HepG2 (cell line): ENCODE results near the gene CTU2. TPM values are rescaled to one million over a fixed set of nuclear protein-coding genes. Genes with fewer than 3 reads are reported as not detected.

Experiments
- CAMTA2 ChIP-seq: sonication (generic); formaldehyde crosslinking; IDR thresholded peaks from 2 replicates; pipeline ENCODE4 v1.4.0; 2020; ENCODE audit warnings: mild to moderate bottlenecking, missing genetic modification reagents, borderline replicate concordance
- CSRNP2 ChIP-seq: sonication (generic); formaldehyde crosslinking; conservative IDR thresholded peaks from 2 replicates; pipeline ENCODE4 v1.8.0; 2022; ENCODE audit warnings: low read depth, missing genetic modification reagents
- ELF3 ChIP-seq: IDR thresholded peaks from 2 replicates; pipeline ENCODE4 v1.6.1; 2016; ENCODE audit warnings: missing genetic modification reagents, missing compliant biosample characterization
- ELF4 ChIP-seq: sonication (generic); formaldehyde crosslinking; IDR thresholded peaks from 2 replicates; pipeline ENCODE4 v1.5.0; 2020; ENCODE audit warnings: missing genetic modification reagents, mild to moderate bottlenecking, moderate library complexity, borderline replicate concordance
- EZH2 ChIP-seq: conservative IDR thresholded peaks from 2 replicates; pipeline ENCODE4 v1.6.1; 2012; ENCODE audit warnings: mild to moderate bottlenecking, low read depth, low read length, moderate library complexity
- FOXJ3 ChIP-seq: sonication (generic); formaldehyde crosslinking; IDR thresholded peaks from 2 replicates; pipeline ENCODE4 v1.4.0; 2020; ENCODE audit warnings: missing genetic modification reagents, mild to moderate bottlenecking, borderline replicate concordance
- GABPB1 ChIP-seq: IDR thresholded peaks from 2 replicates; pipeline ENCODE4 v1.6.1; 2016; ENCODE audit warnings: mild to moderate bottlenecking, missing genetic modification reagents, moderate library complexity, missing compliant biosample characterization
- IRF9 ChIP-seq: sonication (generic); formaldehyde crosslinking; IDR thresholded peaks from 2 replicates; pipeline ENCODE4 v1.8.0; 2022; ENCODE audit warnings: missing genetic modification reagents, mild to moderate bottlenecking, borderline replicate concordance
- NFIC ChIP-seq: IDR thresholded peaks from 2 replicates; pipeline ENCODE4 v1.6.1; 2012; ENCODE audit warnings: mild to moderate bottlenecking, low read length, inconsistent platforms
- RNF2 ChIP-seq: fragments of 450-650 bp; conservative IDR thresholded peaks from 2 replicates; pipeline ENCODE4 v1.6.1; 2016; ENCODE audit warnings: low read depth
- SAFB2 ChIP-seq: sonication (generic); formaldehyde crosslinking; IDR thresholded peaks from 2 replicates; pipeline ENCODE4 v1.5.1; 2020; ENCODE audit warnings: missing genetic modification reagents, low read depth, mild to moderate bottlenecking, borderline replicate concordance
- SALL2 ChIP-seq: sonication (generic); formaldehyde crosslinking; IDR thresholded peaks from 2 replicates; pipeline ENCODE4 v1.8.1; 2023; ENCODE audit warnings: mild to moderate bottlenecking, missing genetic modification reagents, inconsistent platforms
- SAP130 ChIP-seq: IDR thresholded peaks from 2 replicates; pipeline ENCODE4 v1.6.1; 2016; ENCODE audit warnings: low read depth
- SNAPC5 ChIP-seq: sonication (generic); formaldehyde crosslinking; IDR thresholded peaks from 2 replicates; pipeline ENCODE4 v1.8.1; 2023; ENCODE audit warnings: mild to moderate bottlenecking, missing genetic modification reagents, borderline replicate concordance
- SRY ChIP-seq: sonication (generic); formaldehyde crosslinking; IDR thresholded peaks from 2 replicates; pipeline ENCODE4 v1.8.0; 2022; ENCODE audit warnings: mild to moderate bottlenecking, missing genetic modification reagents
- ZBTB38 ChIP-seq: sonication (generic); formaldehyde crosslinking; IDR thresholded peaks from 2 replicates; pipeline ENCODE4 v1.5.1; 2020; ENCODE audit warnings: mild to moderate bottlenecking, missing genetic modification reagents
- ZC3H4 ChIP-seq: sonication (generic); formaldehyde crosslinking; IDR thresholded peaks from 2 replicates; pipeline ENCODE4 v1.4.0; 2020; ENCODE audit warnings: missing genetic modification reagents, borderline replicate concordance
- ZNF512B ChIP-seq: sonication (generic); formaldehyde crosslinking; IDR thresholded peaks from 2 replicates; pipeline ENCODE4 v1.5.1; 2020; ENCODE audit warnings: missing genetic modification reagents, mild to moderate bottlenecking, borderline replicate concordance
- ZNF549 ChIP-seq: sonication (generic); formaldehyde crosslinking; IDR thresholded peaks from 2 replicates; pipeline ENCODE4 v1.5.0; 2020; ENCODE audit warnings: missing genetic modification reagents
- ZNF589 ChIP-seq: sonication (generic); formaldehyde crosslinking; conservative IDR thresholded peaks from 2 replicates; pipeline ENCODE4 v1.8.0; 2022; ENCODE audit warnings: mild to moderate bottlenecking, moderate library complexity, missing genetic modification reagents
- ZSCAN21 ChIP-seq: sonication (generic); formaldehyde crosslinking; IDR thresholded peaks from 2 replicates; pipeline ENCODE4 v1.8.0; 2022; ENCODE audit warnings: mild to moderate bottlenecking, missing genetic modification reagents, moderate library complexity, borderline replicate concordance
- ZSCAN30 ChIP-seq: sonication (generic); formaldehyde crosslinking; IDR thresholded peaks from 2 replicates; pipeline ENCODE4 v1.5.0; 2020; ENCODE audit warnings: mild to moderate bottlenecking, missing genetic modification reagents
- polyA plus RNA-seq, 8 experiments: library from polyadenylated mRNA; depleted of rRNA in 3 of 8; stranded (reverse) in 7 of 8; unstranded in 1 of 8; fragments of >200 nt; fragmentation: Illumina TruSeq in 4 of 8; extraction: Trizol in 4 of 8; gene quantifications; 2 replicates each; pipeline versions ENCODE4 v1.2.1 to v1.2.3, GENCODE V29; 2011 to 2016; ENCODE audit warnings: low read depth in 4 of 8, missing spikeins in 1 of 8, mixed read lengths in 1 of 8; ENCODE audit not compliant: insufficient read depth in 1 of 8
- total RNA-seq, 5 experiments: library from RNA; depleted of rRNA; stranded (reverse); fragments of >200 nt; fragmentation: Illumina TruSeq; extraction: Trizol; gene quantifications; 2 replicates each; pipeline ENCODE4 v1.2.3, GENCODE V29; 2016; ENCODE audit warnings: low read depth in 1 of 5

CTU2 gene
- total and polyA plus RNA-seq, 2 of the 13 experiments (the other 11 are each of a cell fraction or from before 2014, with no cell fraction given): 13.3 to 21.9 TPM

GRCh38 chr16:88700636-88701482 lies 5.4 kb upstream of the CTU2 start (continued):
- TF ChIP-seq NFIC (no peak), ELF4 (CRISPR knock-in tag) (peak; percentile 79; the same call in 1 of the 2 replicates), ZSCAN30 (CRISPR knock-in tag) (no peak), SAFB2 (CRISPR knock-in tag) (peak; percentile 82; the same call in 1 of the 2 replicates), GABPB1 (CRISPR knock-in tag) (peak; percentile 95), ZC3H4 (CRISPR knock-in tag) (no peak), EZH2 (no peak), ZBTB38 (CRISPR knock-in tag) (peak; percentile 88), ZNF512B (CRISPR knock-in tag) (no peak; the same call in 1 of the 2 replicates), IRF9 (CRISPR knock-in tag) (peak; percentile 57), SALL2 (CRISPR knock-in tag) (no peak; the same call in 1 of the 2 replicates), ELF3 (CRISPR knock-in tag) (peak; percentile 99), SAP130 (CRISPR knock-in tag) (peak; percentile 100), ZNF589 (CRISPR knock-in tag) (0 out of 2 replicates have a peak, but pooled peaks have one; percentile 47), SNAPC5 (CRISPR knock-in tag) (no peak), ZSCAN21 (CRISPR knock-in tag) (peak; percentile 86; the same call in 1 of the 2 replicates), SRY (no peak; the same call in 1 of the 2 replicates), CSRNP2 (CRISPR knock-in tag) (no peak), CAMTA2 (0 out of 2 replicates have a peak, but pooled peaks have one; percentile 76), RNF2 (0 out of 2 replicates have a peak, but pooled peaks have one; percentile 19), ZNF549 (CRISPR knock-in tag) (no peak), FOXJ3 (CRISPR knock-in tag) (no peak)
